Measurements from ENCODE around the gene WDR93.

The WDR93 gene

GRCh38 chr15:89665449-89666181 is 25.0 kb upstream of the WDR93 start (continued):
- TF ChIP-seq PATZ1 (CRISPR knock-in tag; IDR thresholded peaks at IDR 0.05; ENCODE audit: borderline replicate concordance) (no peak), RARB (CRISPR knock-in tag; IDR thresholded peaks at IDR 0.05) (no peak), TCF4 (CRISPR knock-in tag; IDR thresholded peaks at IDR 0.05; ENCODE audit: borderline replicate concordance) (no peak), ZFP3 (CRISPR knock-in tag; IDR thresholded peaks at IDR 0.05) (no peak), ZNF70 (CRISPR knock-in tag; IDR thresholded peaks at IDR 0.05) (no peak), GLIS3 (CRISPR knock-in tag; IDR thresholded peaks at IDR 0.05) (no peak), OSR1 (CRISPR knock-in tag; IDR thresholded peaks at IDR 0.05) (no peak), TOX (CRISPR knock-in tag; IDR thresholded peaks at IDR 0.05; ENCODE audit: borderline replicate concordance) (no peak), ZFP30 (CRISPR knock-in tag; IDR thresholded peaks at IDR 0.05) (no peak), CSDC2 (CRISPR knock-in tag; IDR thresholded peaks at IDR 0.05) (no peak), ZNF565 (CRISPR knock-in tag; conservative IDR thresholded peaks at IDR 0.05; ENCODE audit: low read depth) (no peak), PPARA (CRISPR knock-in tag; IDR thresholded peaks at IDR 0.05; ENCODE audit: borderline replicate concordance) (no peak), ZNF8 (CRISPR knock-in tag; IDR thresholded peaks at IDR 0.05) (no peak)

DNA sequence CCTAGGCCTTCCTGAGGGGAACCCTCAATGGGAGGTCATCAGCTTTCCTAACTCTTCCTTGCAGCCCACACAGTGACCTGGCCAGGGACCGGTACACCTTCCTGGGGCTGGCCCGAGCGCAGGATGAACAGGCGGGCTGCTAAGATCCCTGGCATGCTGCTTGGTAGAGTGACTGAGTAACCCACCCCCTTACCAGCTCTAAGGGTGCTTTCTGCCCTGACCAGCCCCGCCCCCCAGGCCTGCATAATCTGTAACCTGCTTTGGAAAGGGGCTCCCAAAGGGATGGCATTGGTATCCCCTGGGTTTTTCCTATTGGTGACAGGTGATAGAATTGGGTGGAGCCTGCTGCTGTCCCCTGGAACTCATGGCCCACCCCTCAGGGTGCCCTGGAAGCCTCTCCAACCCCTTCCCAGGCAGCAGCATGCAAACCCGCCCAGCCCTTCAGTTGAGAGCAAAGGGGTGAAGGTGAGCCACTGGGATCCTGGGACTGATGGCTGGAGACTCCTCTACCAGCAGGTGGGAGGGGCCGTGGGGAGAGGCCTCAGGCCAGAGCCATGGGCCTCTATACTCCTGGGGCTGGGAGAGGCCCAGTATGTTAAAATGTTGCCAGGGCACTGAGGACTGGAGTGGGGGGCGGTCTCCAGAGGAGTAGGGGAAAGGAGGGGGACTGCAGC is 24.3 kb upstream of the WDR93 start:
- TF ChIP-seq OSR1 (CRISPR knock-in tag; IDR thresholded peaks at IDR 0.05), result no peak
- TF ChIP-seq TCF4 (CRISPR knock-in tag; IDR thresholded peaks at IDR 0.05; ENCODE audit: borderline replicate concordance), result no peak
- TF ChIP-seq ZFP3 (CRISPR knock-in tag; IDR thresholded peaks at IDR 0.05), result no peak
- no peak for TF ChIP-seq ZFP30 (CRISPR knock-in tag; IDR thresholded peaks at IDR 0.05)
- no peak for TF ChIP-seq RARB (CRISPR knock-in tag; IDR thresholded peaks at IDR 0.05)
- no peak for TF ChIP-seq ZC3H10 (CRISPR knock-in tag; IDR thresholded peaks at IDR 0.05)
- no peak for TF ChIP-seq GLIS3 (CRISPR knock-in tag; IDR thresholded peaks at IDR 0.05)
- TF ChIP-seq TOX (CRISPR knock-in tag; IDR thresholded peaks at IDR 0.05; ENCODE audit: borderline replicate concordance), result no peak
- no peak for TF ChIP-seq BACH2 (CRISPR knock-in tag; IDR thresholded peaks at IDR 0.05; ENCODE audit: borderline replicate concordance)
- no peak for TF ChIP-seq CSRNP3 (CRISPR knock-in tag; IDR thresholded peaks at IDR 0.05)
- TF ChIP-seq ARNTL (CRISPR knock-in tag; IDR thresholded peaks at IDR 0.05; ENCODE audit: borderline replicate concordance, low read depth), result no peak
- no peak for TF ChIP-seq ZNF565 (CRISPR knock-in tag; conservative IDR thresholded peaks at IDR 0.05; ENCODE audit: low read depth)
- no peak for TF ChIP-seq ZNF70 (CRISPR knock-in tag; IDR thresholded peaks at IDR 0.05)
- TF ChIP-seq POU6F1 (CRISPR knock-in tag; IDR thresholded peaks at IDR 0.05; ENCODE audit: borderline replicate concordance, low read depth), result no peak
- TF ChIP-seq SNAI2 (CRISPR knock-in tag; IDR thresholded peaks at IDR 0.05), result no peak

DNA sequence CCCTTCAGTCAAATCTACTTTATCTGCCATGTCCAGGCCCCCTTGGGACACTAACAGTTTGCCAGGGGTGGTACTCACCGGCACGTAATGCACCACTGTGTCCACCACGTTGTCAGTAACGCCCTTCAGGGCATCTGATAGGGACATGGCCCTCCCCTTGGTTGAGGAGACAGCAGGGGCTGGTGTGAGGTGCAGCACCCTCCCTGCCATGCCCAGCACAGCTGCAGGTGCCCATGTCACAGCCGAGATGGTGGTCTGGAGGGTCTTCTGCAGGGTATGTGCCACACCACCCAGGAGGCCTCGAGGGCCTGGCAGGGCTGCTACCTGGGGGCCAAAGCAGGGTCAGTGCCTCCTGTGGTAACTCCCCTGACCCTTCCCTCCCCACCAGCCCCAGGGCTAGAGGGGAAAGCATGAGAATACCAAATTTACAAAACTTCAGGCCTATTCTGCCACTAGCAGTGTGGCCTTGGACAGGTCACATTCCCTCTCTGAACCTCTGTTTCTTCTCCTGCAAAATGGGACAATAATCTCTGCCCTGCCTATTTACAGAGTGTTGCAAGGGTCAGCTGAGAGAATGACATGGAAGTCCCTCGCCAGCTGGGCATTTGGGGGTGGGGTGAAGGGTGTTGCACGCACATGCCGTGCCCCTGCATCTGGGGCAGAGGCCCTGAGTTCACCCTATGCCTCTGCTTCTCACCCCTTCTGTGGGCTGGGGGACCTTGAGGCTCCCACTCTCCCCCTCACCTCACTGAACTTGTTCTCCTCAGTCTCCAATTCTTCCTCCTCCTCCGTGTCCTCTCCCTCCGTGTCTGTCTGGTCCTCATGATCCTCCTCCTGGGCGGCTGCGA is 23.5 kb upstream of the WDR93 start:
- no peak for ATAC-seq
- TF ChIP-seq TSHZ2 (CRISPR knock-in tag; IDR thresholded peaks at IDR 0.05), result no peak
- no peak for TF ChIP-seq POU6F1 (CRISPR knock-in tag; IDR thresholded peaks at IDR 0.05; ENCODE audit: borderline replicate concordance, low read depth)
- TF ChIP-seq RARB (CRISPR knock-in tag; IDR thresholded peaks at IDR 0.05), result no peak
- no peak for TF ChIP-seq TOX (CRISPR knock-in tag; IDR thresholded peaks at IDR 0.05; ENCODE audit: borderline replicate concordance)
- TF ChIP-seq BACH2 (CRISPR knock-in tag; IDR thresholded peaks at IDR 0.05; ENCODE audit: borderline replicate concordance), result no peak
- TF ChIP-seq ZNF565 (CRISPR knock-in tag; conservative IDR thresholded peaks at IDR 0.05; ENCODE audit: low read depth), result no peak
- TF ChIP-seq ZNF70 (CRISPR knock-in tag; IDR thresholded peaks at IDR 0.05), result no peak
- no peak for TF ChIP-seq CREB5 (CRISPR knock-in tag; IDR thresholded peaks at IDR 0.05; ENCODE audit: low read depth)
- no peak for TF ChIP-seq ESRRG (CRISPR knock-in tag; IDR thresholded peaks at IDR 0.05)

More for the DNA sequence above, 24.3 kb upstream of the WDR93 start:
- ATAC-seq, result no peak

Data from SK-N-SH treated with all-trans-retinoic acid at 6 μM for 48 hours (cell line).